Glomerular visceral epithelial cell (primary cell): Measurements from ENCODE around the gene RTN4.

Experiments
- DNase-seq: peaks from one replicate; pipeline ENCODE4 v3.0.0-alpha.2; 2016; ENCODE audit errors: extremely low spot score

Gene RTN4

GRCh38 chr2:54969295-54969939 lies 80.8 kb downstream of the RTN4 start:
- DNase-seq, result no peak

GRCh38 chr2:54968561-54969218 lies 81.6 kb downstream of the RTN4 start:
- DNase-seq, result no peak

- no peak for DNase-seq
Observed at GRCh38 chr2:54967759-54968365, 82.4 kb downstream of the RTN4 start.

- no peak for DNase-seq
Observed at GRCh38 chr2:54967269-54967668, 83.0 kb downstream of the RTN4 start.

- no peak for DNase-seq
Observed at GRCh38 chr2:54966837-54967236, 83.4 kb downstream of the RTN4 start.

GRCh38 chr2:54966165-54966832 lies 84.0 kb downstream of the RTN4 start:
- no peak for DNase-seq

- DNase-seq, result no peak
Observed at GRCh38 chr2:54965425-54965824, 84.8 kb downstream of the RTN4 start.

GRCh38 chr2:54964816-54965215 lies 85.4 kb downstream of the RTN4 start:
- DNase-seq, result no peak

- DNase-seq, result peak; percentile 39
Observed at GRCh38 chr2:54964271-54964670, 86.0 kb downstream of the RTN4 start.

- DNase-seq, result no peak
Observed at GRCh38 chr2:54963476-54963875, 86.8 kb downstream of the RTN4 start.

GRCh38 chr2:54962935-54963440 lies 87.3 kb downstream of the RTN4 start:
- DNase-seq, result no peak

GRCh38 chr2:54962511-54962910 lies 87.7 kb downstream of the RTN4 start:
- DNase-seq, result no peak

GRCh38 chr2:54960164-54960563 lies 90.1 kb downstream of the RTN4 start:
- no peak for DNase-seq

- no peak for DNase-seq
Observed at GRCh38 chr2:54958717-54959371, 91.4 kb downstream of the RTN4 start.

GRCh38 chr2:54957321-54957999 lies 92.8 kb downstream of the RTN4 start:
- DNase-seq, result no peak

- DNase-seq, result no peak
Observed at GRCh38 chr2:54956111-54956627, 94.1 kb downstream of the RTN4 start.

- DNase-seq, result no peak
Observed at GRCh38 chr2:54955358-54956110, 94.7 kb downstream of the RTN4 start.

GRCh38 chr2:54954705-54955357 lies 95.4 kb downstream of the RTN4 start:
- no peak for DNase-seq

GRCh38 chr2:54954158-54954557 lies 96.1 kb downstream of the RTN4 start:
- no peak for DNase-seq

GRCh38 chr2:54952978-54953456 lies 97.2 kb downstream of the RTN4 start:
- DNase-seq, result no peak
